SK-N-SH (cell line): Measurements from ENCODE around the gene FAM234A.
"Not testable (repeated sequence)": the region's sequence is repeated elsewhere in the genome, so short reads cannot be mapped to it uniquely, and the experiment has no call there.

Experiments
- CTCF ChIP-seq: fragments of 200-600 bp; sonication (generic); IDR thresholded peaks from 2 replicates; pipeline ENCODE4 v1.6.1; 2017; ENCODE audit warnings: antibody characterized with exemption, mild to moderate bottlenecking, moderate library complexity
- EP300 ChIP-seq, 2 experiments: IDR thresholded peaks; 2 replicates each; pipeline versions ENCODE4 v1.4.0 to v1.6.1; 2012; ENCODE audit warnings: borderline replicate concordance in 1 of 2, low read depth in 1 of 2, low read length in 1 of 2
- GATA2 ChIP-seq: sonication (generic); formaldehyde crosslinking; IDR thresholded peaks from 2 replicates; pipeline ENCODE4 v1.5.0; 2020; ENCODE audit warnings: mild to moderate bottlenecking, missing genetic modification reagents
- IRF3 ChIP-seq: fragments of 150-350 bp; IDR thresholded peaks from 2 replicates; pipeline ENCODE4 v1.6.1; 2016; ENCODE audit warnings: mild to moderate bottlenecking, low read depth, low read length
- RFX5 ChIP-seq: IDR thresholded peaks from 2 replicates; pipeline ENCODE4 v1.6.1; 2012; ENCODE audit warnings: mild to moderate bottlenecking, improper control_type of control experiment, low read length
- TEAD4 ChIP-seq: IDR thresholded peaks from 2 replicates; pipeline ENCODE4 v1.4.0; 2012; ENCODE audit warnings: mild to moderate bottlenecking, borderline replicate concordance; ENCODE audit not compliant: insufficient read depth
- ZBTB33 ChIP-seq: IDR thresholded peaks from 2 replicates; pipeline ENCODE4 v1.4.0; 2012; ENCODE audit warnings: low read depth, borderline replicate concordance

- TF ChIP-seq RFX5; CTCF; GATA2 (CRISPR knock-in tag); ZBTB33; TEAD4; EP300 (IDR thresholded peaks at IDR 0.05; ENCODE audit: borderline replicate concordance in 1 of 2, low read depth in 1 of 2, low read length in 1 of 2); IRF3: not testable (repeated sequence)
These were observed 23.5 kb downstream of the FAM234A start for GRCh38 chr16:258091-258490.
